Upper lobe of left lung (tissue), 4 donors: ENCODE measurements around the gene GYPE.

Experiments used
- EP300 ChIP-seq, 4 donors: sonication (generic); formaldehyde crosslinking; IDR thresholded peaks; one replicate each; pipeline ENCODE4 v1.5.1; 2017; ENCODE audit warnings: antibody characterized with exemption in 4 of 4, control low read depth in 2 of 4
- POLR2AphosphoS5 ChIP-seq, 2 donors: sonication (generic); formaldehyde crosslinking; IDR thresholded peaks; one replicate each; pipeline ENCODE4 v1.5.1; 2017; ENCODE audit warnings: antibody characterized with exemption in 2 of 2
- TF ChIP-seq, protein P1 (sequence below), 6 experiments: fragments of 450-650 bp in 4 of 6; fragments of 200-600 bp in 2 of 6; sonication (generic) in 2 of 6; IDR thresholded peaks; one replicate each; pipeline ENCODE4 v1.5.1; 2016 to 2019; ENCODE audit warnings: antibody characterized with exemption in 6 of 6

- TF ChIP-seq, protein P1, sequence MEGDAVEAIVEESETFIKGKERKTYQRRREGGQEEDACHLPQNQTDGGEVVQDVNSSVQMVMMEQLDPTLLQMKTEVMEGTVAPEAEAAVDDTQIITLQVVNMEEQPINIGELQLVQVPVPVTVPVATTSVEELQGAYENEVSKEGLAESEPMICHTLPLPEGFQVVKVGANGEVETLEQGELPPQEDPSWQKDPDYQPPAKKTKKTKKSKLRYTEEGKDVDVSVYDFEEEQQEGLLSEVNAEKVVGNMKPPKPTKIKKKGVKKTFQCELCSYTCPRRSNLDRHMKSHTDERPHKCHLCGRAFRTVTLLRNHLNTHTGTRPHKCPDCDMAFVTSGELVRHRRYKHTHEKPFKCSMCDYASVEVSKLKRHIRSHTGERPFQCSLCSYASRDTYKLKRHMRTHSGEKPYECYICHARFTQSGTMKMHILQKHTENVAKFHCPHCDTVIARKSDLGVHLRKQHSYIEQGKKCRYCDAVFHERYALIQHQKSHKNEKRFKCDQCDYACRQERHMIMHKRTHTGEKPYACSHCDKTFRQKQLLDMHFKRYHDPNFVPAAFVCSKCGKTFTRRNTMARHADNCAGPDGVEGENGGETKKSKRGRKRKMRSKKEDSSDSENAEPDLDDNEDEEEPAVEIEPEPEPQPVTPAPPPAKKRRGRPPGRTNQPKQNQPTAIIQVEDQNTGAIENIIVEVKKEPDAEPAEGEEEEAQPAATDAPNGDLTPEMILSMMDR (IDR thresholded peaks at IDR 0.05) = no peak
- TF ChIP-seq POLR2AphosphoS5 (IDR thresholded peaks at IDR 0.05) (no peak), EP300 (IDR thresholded peaks at IDR 0.05) (no peak)
Measured at GRCh38 chr4:143883529-143883928, 21.8 kb downstream of the GYPE start.
